Endodermal cell (in vitro differentiated cells): ENCODE data around the gene GHRH. TPM values are rescaled to one million over a fixed set of nuclear protein-coding genes. Genes with fewer than 3 reads are reported as not detected.

Experiments used
- DNase-seq: peaks from one replicate; pipeline ENCODE4 v3.0.0-alpha.2; 2017
- H3K27ac ChIP-seq: 2 replicates; pipeline ENCODE4 v1.5.1; 2013; ENCODE audit warnings: mild to moderate bottlenecking, low read depth, low read length, moderate library complexity
- H3K27me3 ChIP-seq: 2 replicates; pipeline ENCODE4 v1.6.1; 2013; ENCODE audit warnings: mild to moderate bottlenecking, low read length, moderate library complexity; ENCODE audit not compliant: insufficient read depth, control insufficient read depth, poor library complexity, severe bottlenecking
- H3K36me3 ChIP-seq: 2 replicates; pipeline ENCODE4 v1.7.0; 2013; ENCODE audit warnings: mild to moderate bottlenecking, low read length, moderate library complexity; ENCODE audit not compliant: control insufficient read depth, insufficient read depth
- H3K4me1 ChIP-seq: one replicate; pipeline ENCODE4 v1.7.0; 2013; ENCODE audit warnings: low read length; ENCODE audit not compliant: control insufficient read depth, insufficient read depth
- H3K4me3 ChIP-seq: 2 replicates; pipeline ENCODE4 v1.5.1; 2013; ENCODE audit warnings: mild to moderate bottlenecking, low read length, moderate library complexity
- H3K9ac ChIP-seq: 2 replicates; pipeline ENCODE4 v1.6.1; 2013; ENCODE audit warnings: mild to moderate bottlenecking, low read length, moderate library complexity; ENCODE audit not compliant: poor library complexity, severe bottlenecking; ENCODE audit errors: extremely low read depth
- H3K9me3 ChIP-seq: 2 replicates; pipeline ENCODE4 v1.6.1; 2013; ENCODE audit warnings: mild to moderate bottlenecking, low read length, moderate library complexity; ENCODE audit not compliant: control insufficient read depth
- H3K27ac Mint-ChIP-seq: 2 replicates; pipeline ENCODE4 v1.8.0; 2020; ENCODE audit warnings: mixed read lengths
- H3K27me3 Mint-ChIP-seq: 2 replicates; pipeline ENCODE4 v1.8.0; 2021; ENCODE audit warnings: mild to moderate bottlenecking, mixed read lengths; ENCODE audit not compliant: insufficient read depth
- H3K36me3 Mint-ChIP-seq: 2 replicates; pipeline ENCODE4 v1.8.0; 2020; ENCODE audit warnings: low read depth, mixed read lengths
- H3K4me1 Mint-ChIP-seq: 2 replicates; pipeline ENCODE4 v1.8.0; 2020; ENCODE audit warnings: mixed read lengths
- H3K4me3 Mint-ChIP-seq: 2 replicates; pipeline ENCODE4 v1.8.0; 2020; ENCODE audit warnings: mild to moderate bottlenecking, moderate library complexity, mixed read lengths
- H3K9me3 Mint-ChIP-seq: 2 replicates; pipeline ENCODE4 v1.8.0; 2020; ENCODE audit warnings: mild to moderate bottlenecking, mixed read lengths
- CTCF ChIP-seq: fragments of 200-600 bp; sonication (generic); conservative IDR thresholded peaks from 2 replicates; pipeline ENCODE4 v1.5.0; 2021; ENCODE audit warnings: antibody characterized with exemption, mild to moderate bottlenecking
- WGBS, 2 experiments: methylation state at CpG; one replicate each; pipeline versions ENCODE4 v1.1.5 to v1.1.7; 2013; ENCODE audit warnings: missing lambda C conversion rate in 2 of 2, mixed read lengths in 1 of 2; ENCODE audit not compliant: insufficient coverage in 1 of 2, insufficient read length in 1 of 2; 5-methylcytosine and 5-hydroxymethylcytosine counted together
- total RNA-seq, 2 donors: library from RNA; stranded (reverse); fragmentation: NEBNext Ultra II Directional in 1 of 2; extraction: Animal tissue kit (Norgen Biotek cat#: 25700) in 1 of 2; gene quantifications; 2 replicates in 1 of 2; 3 replicates in 1 of 2; pipeline ENCODE4 v1.2.1, GENCODE V29; 2021

Gene GHRH
- total RNA-seq, 2 donors from 2014 or later, result not detected

GRCh38 chr20:37228082-37228481, 33.5 kb downstream of the GHRH start:
- peak overlapping the region; percentile 52 for H3K27ac Mint-ChIP-seq
- no peaks in the 10 kb centered on the region for H3K9me3 Mint-ChIP-seq
- H3K27ac ChIP-seq, result no peak overlapping the region
- H3K4me1 ChIP-seq, result no peaks in the 10 kb centered on the region
- DNase-seq, result no peak
- no peaks in the 10 kb centered on the region for H3K9me3 ChIP-seq
- H3K36me3 Mint-ChIP-seq, result peaks cover 94% of the 10 kb centered on the region
- peaks cover 99% of the 10 kb centered on the region for H3K36me3 ChIP-seq
- H3K4me1 Mint-ChIP-seq, result peaks cover 8% of the 10 kb centered on the region
- H3K4me3 ChIP-seq, result no peak overlapping the region
- no peaks in the 10 kb centered on the region for H3K27me3 Mint-ChIP-seq
- no peak for TF ChIP-seq CTCF
- no peaks in the 10 kb centered on the region for H3K27me3 ChIP-seq
- H3K9ac ChIP-seq, result no peak overlapping the region
- H3K4me3 Mint-ChIP-seq, result no peak overlapping the region
- 93 to 97% methylated on average over 6 of the region's 6 CpGs for WGBS, 2 experiments

- Mint-ChIP-seq H3K4me1 (peaks cover 8% of the 10 kb centered on the region), H3K27me3 (no peaks in the 10 kb centered on the region), H3K27ac (no peak overlapping the region), H3K9me3 (no peaks in the 10 kb centered on the region), H3K4me3 (no peak overlapping the region), H3K36me3 (peaks cover 86% of the 10 kb centered on the region)
- H3K9ac ChIP-seq, result no peak overlapping the region
- TF ChIP-seq CTCF, result no peak
- 92 to 100% methylated on average over 3 of the region's 3 CpGs for WGBS, 2 experiments
- no peak overlapping the region for H3K4me3 ChIP-seq
- no peaks in the 10 kb centered on the region for H3K4me1 ChIP-seq
- H3K9me3 ChIP-seq, result no peaks in the 10 kb centered on the region
- no peaks in the 10 kb centered on the region for H3K27me3 ChIP-seq
- no peak overlapping the region for H3K27ac ChIP-seq
- DNase-seq, result no peak
- H3K36me3 ChIP-seq, result peaks cover 100% of the 10 kb centered on the region
These were observed 34.7 kb downstream of the GHRH start for GRCh38 chr20:37226889-37227288.

GRCh38 chr20:37225146-37225545, 36.5 kb downstream of the GHRH start:
- Histone ChIP-seq H3K9me3 (no peaks in the 10 kb centered on the region), H3K36me3 (peaks cover 95% of the 10 kb centered on the region), H3K4me3 (no peak overlapping the region), H3K9ac (no peak overlapping the region), H3K27ac (no peak overlapping the region), H3K27me3 (no peaks in the 10 kb centered on the region), H3K4me1 (peaks cover 8% of the 10 kb centered on the region)
- H3K4me3 Mint-ChIP-seq, result no peak overlapping the region
- peaks cover 73% of the 10 kb centered on the region for H3K36me3 Mint-ChIP-seq
- no peaks in the 10 kb centered on the region for H3K27me3 Mint-ChIP-seq
- 97% methylated on average over 5 of the region's 5 CpGs for WGBS, 2 experiments
- no peak for DNase-seq
- TF ChIP-seq CTCF, result no peak
- no peaks in the 10 kb centered on the region for H3K9me3 Mint-ChIP-seq
- peaks cover 8% of the 10 kb centered on the region for H3K4me1 Mint-ChIP-seq
- no peak overlapping the region for H3K27ac Mint-ChIP-seq
